HEK293T (cell line): ENCODE data around the gene NECTIN3.

Experiments
- BHLHE40 ChIP-seq: fragments of 450-650 bp; IDR thresholded peaks from 2 replicates; pipeline ENCODE4 v1.6.1; 2016; ENCODE audit warnings: mild to moderate bottlenecking, moderate library complexity, borderline replicate concordance
- ELF4 ChIP-seq: fragments of 450-650 bp; IDR thresholded peaks from 2 replicates; pipeline ENCODE4 v1.6.1; 2017; ENCODE audit warnings: antibody characterized with exemption
- FOXA1 ChIP-seq: fragments of 450-650 bp; IDR thresholded peaks from 2 replicates; pipeline ENCODE4 v1.6.1; 2016; ENCODE audit warnings: mild to moderate bottlenecking
- FOXK2 ChIP-seq: fragments of 450-650 bp; IDR thresholded peaks from 2 replicates; pipeline ENCODE4 v1.6.1; 2016; ENCODE audit warnings: mild to moderate bottlenecking
- FOXM1 ChIP-seq: fragments of 450-650 bp; IDR thresholded peaks from 2 replicates; pipeline ENCODE4 v1.6.1; 2017; ENCODE audit warnings: mild to moderate bottlenecking, borderline replicate concordance
- L3MBTL2 ChIP-seq: fragments of 450-650 bp; conservative IDR thresholded peaks from 2 replicates; pipeline ENCODE4 v1.6.1; 2016; ENCODE audit warnings: mild to moderate bottlenecking
- LEF1 ChIP-seq: fragments of 450-650 bp; IDR thresholded peaks from 2 replicates; pipeline ENCODE4 v1.6.1; 2017; ENCODE audit warnings: mild to moderate bottlenecking, borderline replicate concordance
- SP1 ChIP-seq: fragments of 450-650 bp; IDR thresholded peaks from 2 replicates; pipeline ENCODE4 v1.6.1; 2017
- SUZ12 ChIP-seq: fragments of 450-650 bp; IDR thresholded peaks from 2 replicates; pipeline ENCODE4 v1.6.1; 2016; ENCODE audit warnings: mild to moderate bottlenecking
- ZNF384 ChIP-seq: fragments of 450-650 bp; IDR thresholded peaks from 2 replicates; pipeline ENCODE4 v1.6.1; 2016

DNA sequence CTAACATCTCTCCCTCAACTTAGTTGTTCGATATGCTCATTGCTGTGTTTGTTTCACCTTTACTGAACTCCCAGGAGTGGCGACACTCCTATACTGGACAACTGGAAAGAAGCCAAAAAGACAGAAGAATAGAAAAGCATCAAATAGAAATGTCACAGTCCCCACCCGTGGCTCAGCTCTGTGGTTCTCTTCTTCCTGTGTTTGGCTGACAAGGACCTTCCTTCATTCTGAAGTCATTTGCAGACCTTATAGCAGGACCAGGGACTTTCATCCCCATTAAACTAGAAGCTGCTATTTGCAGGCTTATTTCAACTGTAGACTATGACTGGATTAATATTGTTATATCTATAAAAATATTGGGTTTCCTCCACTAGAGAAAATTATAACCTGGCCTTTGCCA lies 125.9 kb downstream of the NECTIN3 start:
- TF ChIP-seq SP1 = no peak
- TF ChIP-seq SUZ12 = no peak
- TF ChIP-seq FOXM1 = no peak
- no peak for TF ChIP-seq BHLHE40
- TF ChIP-seq FOXA1 = no peak
- no peak for TF ChIP-seq ELF4
- no peak for TF ChIP-seq LEF1
- no peak for TF ChIP-seq ZNF384
- no peak for TF ChIP-seq L3MBTL2
- no peak for TF ChIP-seq FOXK2
